Mesenchymal stem cell (in vitro differentiated cells and primary cell): ENCODE data around the gene PLXND1.
A peak's percentile ranks its signal among the peaks of the same experiment; 100 is the strongest.

ENCODE experiments used
- DNase-seq: peaks from one replicate; pipeline ENCODE4 v3.0.0-alpha.2; 2013
- H2AFZ ChIP-seq: one replicate; pipeline ENCODE4 v1.6.1; 2013; ENCODE audit warnings: low read depth, mild to moderate bottlenecking, control low read depth, inconsistent platforms, low read length, moderate library complexity
- H2AK5ac ChIP-seq: 2 replicates; pipeline ENCODE4 v1.6.1; 2013; ENCODE audit warnings: low read length, moderate library complexity, mild to moderate bottlenecking, inconsistent platforms; ENCODE audit not compliant: severe bottlenecking
- H2BK120ac ChIP-seq: one replicate; pipeline ENCODE4 v1.6.1; 2013; ENCODE audit warnings: low read depth, mild to moderate bottlenecking, inconsistent platforms, low read length, moderate library complexity
- H2BK12ac ChIP-seq, 2 experiments: one replicate each; pipeline ENCODE4 v1.6.1; 2013; ENCODE audit warnings: inconsistent platforms in 2 of 2, low read length in 2 of 2, mild to moderate bottlenecking in 2 of 2, moderate library complexity in 2 of 2, control low read depth in 1 of 2
- H2BK15ac ChIP-seq: one replicate; pipeline ENCODE4 v1.6.1; 2013; ENCODE audit warnings: mild to moderate bottlenecking, low read depth, inconsistent platforms; ENCODE audit not compliant: poor library complexity, severe bottlenecking
- H2BK5ac ChIP-seq: 2 replicates; pipeline ENCODE4 v1.6.1; 2013; ENCODE audit warnings: low read depth, mild to moderate bottlenecking, low read length, control low read depth, inconsistent platforms; ENCODE audit not compliant: poor library complexity, severe bottlenecking
- H3K14ac ChIP-seq, 2 experiments: one replicate each; pipeline ENCODE4 v1.6.1; 2013; ENCODE audit warnings: inconsistent platforms in 2 of 2, low read length in 2 of 2, control low read depth in 1 of 2, mild to moderate bottlenecking in 1 of 2, moderate library complexity in 1 of 2
- H3K18ac ChIP-seq, 2 experiments: one replicate each; pipeline ENCODE4 v1.6.1; 2013; ENCODE audit warnings: inconsistent platforms in 2 of 2, low read length in 2 of 2, control low read depth in 1 of 2, low read depth in 1 of 2, mild to moderate bottlenecking in 1 of 2
- H3K23ac ChIP-seq, 2 experiments: one replicate each; pipeline ENCODE4 v1.6.1; 2013; ENCODE audit warnings: inconsistent platforms in 2 of 2, low read length in 2 of 2, mild to moderate bottlenecking in 2 of 2, moderate library complexity in 2 of 2, control low read depth in 1 of 2
- H3K27ac ChIP-seq: 2 replicates; pipeline ENCODE4 v1.5.1; 2013; ENCODE audit warnings: mild to moderate bottlenecking, moderate library complexity, low read length, control low read depth, inconsistent platforms; ENCODE audit not compliant: poor library complexity, severe bottlenecking
- H3K27me3 ChIP-seq, 2 experiments: 2 replicates each; pipeline versions ENCODE4 v1.6.1 to v1.7.0; 2013; ENCODE audit warnings: low read length in 2 of 2, mild to moderate bottlenecking in 2 of 2, moderate library complexity in 2 of 2, control low read depth in 1 of 2, inconsistent platforms in 1 of 2; ENCODE audit not compliant: control insufficient read depth in 1 of 2, insufficient read depth in 1 of 2
- H3K36me3 ChIP-seq, 2 experiments: 2 replicates each; pipeline versions ENCODE4 v1.6.1 to v1.7.0; 2013; ENCODE audit warnings: low read length in 2 of 2, control low read depth in 1 of 2, inconsistent platforms in 1 of 2, low read depth in 1 of 2, mild to moderate bottlenecking in 1 of 2; ENCODE audit not compliant: insufficient read depth in 2 of 2, control insufficient read depth in 1 of 2
- H3K4ac ChIP-seq, 2 experiments: one replicate each; pipeline ENCODE4 v1.6.1; 2013; ENCODE audit warnings: inconsistent platforms in 2 of 2, low read length in 2 of 2, mild to moderate bottlenecking in 2 of 2, moderate library complexity in 2 of 2, control low read depth in 1 of 2, low read depth in 1 of 2
- H3K4me1 ChIP-seq: 2 replicates; pipeline ENCODE4 v1.6.1; 2013; ENCODE audit warnings: low read depth, low read length, control low read depth; ENCODE audit not compliant: control insufficient read depth, insufficient read depth
- H3K4me2 ChIP-seq: 2 replicates; pipeline ENCODE4 v1.6.1; 2013; ENCODE audit warnings: low read length, mild to moderate bottlenecking, inconsistent platforms; ENCODE audit not compliant: poor library complexity, severe bottlenecking
- H3K4me3 ChIP-seq, 2 experiments: 2 replicates each; pipeline versions ENCODE4 v1.5.1 to v1.7.0; 2013; ENCODE audit warnings: low read length in 2 of 2, mild to moderate bottlenecking in 2 of 2, control low read depth in 1 of 2, low read depth in 1 of 2; ENCODE audit not compliant: insufficient read depth in 1 of 2
- H3K79me1 ChIP-seq: replicated peaks from 2 replicates; pipeline ENCODE4 v1.6.1; 2013; ENCODE audit warnings: mild to moderate bottlenecking, control low read depth, low read length, inconsistent platforms; ENCODE audit not compliant: poor library complexity, severe bottlenecking
- H3K9ac ChIP-seq: 2 replicates; pipeline ENCODE4 v1.7.0; 2013; ENCODE audit warnings: mild to moderate bottlenecking, low read length, moderate library complexity
- H3K9me3 ChIP-seq: 2 replicates; pipeline ENCODE4 v1.7.0; 2013; ENCODE audit warnings: mild to moderate bottlenecking, low read length; ENCODE audit not compliant: control insufficient read depth
- H4K8ac ChIP-seq: one replicate; pipeline ENCODE4 v1.6.1; 2013; ENCODE audit warnings: inconsistent platforms, mild to moderate bottlenecking, low read length, moderate library complexity
- H4K91ac ChIP-seq: one replicate; pipeline ENCODE4 v1.6.1; 2013; ENCODE audit warnings: mild to moderate bottlenecking, low read length, inconsistent platforms
- WGBS: methylation state at CpG from one replicate; pipeline ENCODE4 v1.1.7; 2013; ENCODE audit warnings: mixed read lengths; 5-methylcytosine and 5-hydroxymethylcytosine counted together

PLXND1 gene

GRCh38 chr3:129625072-129625874 is 18.8 kb upstream of the PLXND1 start:
- peak overlapping the region; percentile 63 for H2AK5ac ChIP-seq
- H2BK12ac ChIP-seq = peak overlapping the region; percentile 97 to 100
- H3K27me3 ChIP-seq = no peaks in the 10 kb centered on the region
- peak overlapping the region in 1 of 2 experiments; percentile 61 for H3K14ac ChIP-seq
- H3K4me1 ChIP-seq = peaks cover 56% of the 10 kb centered on the region
- H3K4me3 ChIP-seq = no peak overlapping the region
- H2AFZ ChIP-seq = no peak overlapping the region
- H3K18ac ChIP-seq = peak overlapping the region; percentile 72 to 82
- H2BK15ac ChIP-seq = peak overlapping the region; percentile 31
- peak overlapping the region; percentile 67 for H3K27ac ChIP-seq
- no peak overlapping the region for H3K4me2 ChIP-seq
- H3K36me3 ChIP-seq = no peaks in the 10 kb centered on the region
- H3K9me3 ChIP-seq = no peaks in the 10 kb centered on the region
- WGBS = 72% methylated on average over 7 of the region's 12 CpGs
- peak overlapping the region; percentile 96 for H4K91ac ChIP-seq
- H3K23ac ChIP-seq = no peak overlapping the region
- H4K8ac ChIP-seq = peak overlapping the region; percentile 15
- H3K4ac ChIP-seq = peak overlapping the region; percentile 42 to 91
- H3K9ac ChIP-seq = peak overlapping the region; percentile 70
- H2BK5ac ChIP-seq = no peak overlapping the region
- H3K79me1 ChIP-seq = no peaks in the 10 kb centered on the region
- DNase-seq = peak; percentile 61
- H2BK120ac ChIP-seq = peak overlapping the region; percentile 91

GRCh38 chr3:129624347-129625071 is 18.0 kb upstream of the PLXND1 start:
- Histone ChIP-seq H2BK5ac (no peak overlapping the region), H2AK5ac (peak overlapping the region; percentile 63), H3K4me2 (no peak overlapping the region), H2AFZ (no peak overlapping the region), H3K4me3 (no peak overlapping the region), H3K27ac (no peak overlapping the region), H3K4me1 (peaks cover 59% of the 10 kb centered on the region), H3K14ac (peak overlapping the region in 1 of 2 experiments; percentile 78), H3K9ac (peak overlapping the region; percentile 70), H2BK120ac (peak overlapping the region; percentile 91), H3K18ac (peak overlapping the region; percentile 82 to 94), H2BK12ac (peak overlapping the region; percentile 97 to 100), H3K36me3 (no peaks in the 10 kb centered on the region), H3K23ac (peak overlapping the region in 1 of 2 experiments; percentile 92), H3K4ac (peak overlapping the region; percentile 84 to 91), H3K9me3 (no peaks in the 10 kb centered on the region), H3K79me1 (no peaks in the 10 kb centered on the region), H3K27me3 (no peaks in the 10 kb centered on the region), H2BK15ac (peak overlapping the region; percentile 87), H4K91ac (peak overlapping the region; percentile 97), H4K8ac (peak overlapping the region; percentile 90)
- 71% methylated on average over 11 of the region's 11 CpGs for WGBS
- DNase-seq = peak; percentile 75

- no peaks in the 10 kb centered on the region for H3K27me3 ChIP-seq
- no peak overlapping the region for H3K4me3 ChIP-seq
- H3K4me1 ChIP-seq = peaks cover 68% of the 10 kb centered on the region
- H3K79me1 ChIP-seq = no peaks in the 10 kb centered on the region
- H3K18ac ChIP-seq = peak overlapping the region; percentile 80 to 87
- no peak overlapping the region for H3K9ac ChIP-seq
- H2BK15ac ChIP-seq = peak overlapping the region; percentile 92
- no peak overlapping the region for H3K23ac ChIP-seq
- WGBS = 53% methylated on average over 10 of the region's 17 CpGs
- H3K14ac ChIP-seq = peak overlapping the region in 1 of 2 experiments; percentile 75
- H4K8ac ChIP-seq = peak overlapping the region; percentile 97
- H2BK12ac ChIP-seq = peak overlapping the region; percentile 96
- H3K27ac ChIP-seq = peak overlapping the region; percentile 26
- H3K9me3 ChIP-seq = no peaks in the 10 kb centered on the region
- H2BK5ac ChIP-seq = no peak overlapping the region
- H4K91ac ChIP-seq = peak overlapping the region; percentile 98
- H2AK5ac ChIP-seq = peak overlapping the region; percentile 80
- H2BK120ac ChIP-seq = peak overlapping the region; percentile 88
- H2AFZ ChIP-seq = no peak overlapping the region
- H3K36me3 ChIP-seq = no peaks in the 10 kb centered on the region
- peak; percentile 76 for DNase-seq
- peak overlapping the region; percentile 79 to 84 for H3K4ac ChIP-seq
- no peak overlapping the region for H3K4me2 ChIP-seq
Measured at GRCh38 chr3:129623447-129624118, 17.1 kb upstream of the PLXND1 start.
